M059J (cell line): ENCODE measurements around the gene PSMD2. TPM values are rescaled to one million over a fixed set of nuclear protein-coding genes. Genes with fewer than 3 reads are reported as not detected.
"Not testable (repeated sequence)": the region's sequence is repeated elsewhere in the genome, so short reads cannot be mapped to it uniquely, and the experiment has no call there.

Experiments
- DNase-seq: peaks from one replicate; pipeline ENCODE4 v3.0.0-alpha.2; 2012; ENCODE audit warnings: low read depth
- total RNA-seq: library from RNA; depleted of rRNA; stranded (reverse); fragments of >200 nt; shearing (Covaris generic); gene quantifications from 2 replicates; pipeline ENCODE4 v1.2.3, GENCODE V29; 2014

PSMD2 gene
- total RNA-seq, 1 experiment from 2014 or later = 1,026 TPM

DNA sequence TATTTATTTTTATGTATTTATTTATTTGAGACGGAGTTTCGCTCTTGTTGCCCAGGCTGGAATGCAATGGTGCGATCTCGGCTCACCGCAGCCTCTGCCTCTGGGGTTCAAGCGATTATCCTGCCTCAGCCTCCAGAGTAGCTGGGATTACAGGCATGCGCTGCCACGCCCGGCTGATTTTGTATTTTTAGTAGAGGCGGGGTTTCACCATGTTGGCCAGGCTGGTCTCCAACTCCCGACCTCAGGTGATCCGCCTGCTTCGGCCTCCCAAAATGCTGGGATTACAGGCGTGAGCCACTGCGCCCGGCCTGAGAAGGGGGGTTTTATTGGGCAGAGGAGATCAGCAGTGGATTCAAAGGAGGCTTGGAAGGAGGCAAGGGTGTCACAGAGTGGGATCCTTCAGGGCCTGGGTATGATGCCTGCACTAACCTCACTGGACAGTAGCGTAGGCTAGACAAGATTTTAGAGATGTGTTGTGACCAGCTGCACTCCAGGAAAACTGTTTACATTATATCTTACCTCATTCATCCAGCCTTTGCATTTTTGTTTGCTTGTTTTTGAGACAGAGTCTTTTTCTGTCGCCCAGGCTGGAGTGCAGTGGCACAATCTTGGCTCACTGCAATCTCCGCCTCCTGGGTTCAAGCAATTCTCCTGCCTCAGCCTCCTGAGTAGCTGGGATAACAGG lies 40.6 kb downstream of the PSMD2 start:
- not testable (repeated sequence) for DNase-seq

DNA sequence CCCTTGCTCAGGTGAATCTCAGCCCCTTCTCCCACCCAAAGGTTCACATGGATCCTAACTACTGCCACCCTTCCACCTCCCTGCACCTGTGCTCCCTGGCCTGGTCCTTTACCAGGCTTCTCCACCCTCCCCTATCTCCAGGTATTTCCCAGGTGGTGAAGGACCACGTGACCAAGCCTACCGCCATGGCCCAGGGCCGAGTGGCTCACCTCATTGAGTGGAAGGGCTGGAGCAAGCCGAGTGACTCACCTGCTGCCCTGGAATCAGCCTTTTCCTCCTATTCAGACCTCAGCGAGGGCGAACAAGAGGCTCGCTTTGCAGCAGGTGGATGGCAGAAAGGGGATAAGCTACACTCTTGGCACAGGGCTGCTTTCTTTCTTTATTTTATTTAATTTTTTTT lies 42.9 kb downstream of the PSMD2 start:
- DNase-seq = no peak

DNA sequence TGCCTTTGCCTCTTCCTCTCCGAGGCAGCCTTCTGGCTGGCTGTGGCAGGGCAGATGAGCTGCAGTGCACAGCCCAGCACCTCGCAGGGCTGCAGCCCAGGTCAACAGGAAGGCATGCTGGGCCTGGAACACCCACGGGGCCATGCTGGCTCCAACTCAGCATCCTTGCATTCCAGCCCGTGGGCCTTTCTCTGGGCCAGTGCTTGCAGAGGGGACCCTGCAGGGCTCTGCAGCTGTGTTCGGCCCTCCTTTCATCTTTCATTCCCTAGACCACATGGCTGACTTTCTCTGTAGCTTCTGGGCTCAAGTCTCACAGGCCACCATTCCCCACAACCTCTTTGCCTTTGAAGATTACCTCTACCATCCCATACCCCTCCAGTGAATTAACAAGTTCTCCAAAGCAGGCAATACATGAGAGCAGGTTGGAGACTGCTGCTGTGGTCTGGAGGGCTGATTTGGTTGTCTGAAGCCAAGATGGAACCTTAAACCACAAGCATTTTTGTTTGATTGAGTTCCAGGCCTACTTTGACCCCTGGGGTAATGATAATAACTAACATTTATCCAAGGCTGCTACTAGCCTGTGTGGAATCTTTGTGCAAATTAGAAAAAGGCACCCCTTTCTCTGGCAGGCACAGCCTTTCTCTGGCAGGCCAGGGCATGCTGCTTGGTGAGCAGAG lies 44.3 kb downstream of the PSMD2 start:
- DNase-seq = peak; percentile 41

DNA sequence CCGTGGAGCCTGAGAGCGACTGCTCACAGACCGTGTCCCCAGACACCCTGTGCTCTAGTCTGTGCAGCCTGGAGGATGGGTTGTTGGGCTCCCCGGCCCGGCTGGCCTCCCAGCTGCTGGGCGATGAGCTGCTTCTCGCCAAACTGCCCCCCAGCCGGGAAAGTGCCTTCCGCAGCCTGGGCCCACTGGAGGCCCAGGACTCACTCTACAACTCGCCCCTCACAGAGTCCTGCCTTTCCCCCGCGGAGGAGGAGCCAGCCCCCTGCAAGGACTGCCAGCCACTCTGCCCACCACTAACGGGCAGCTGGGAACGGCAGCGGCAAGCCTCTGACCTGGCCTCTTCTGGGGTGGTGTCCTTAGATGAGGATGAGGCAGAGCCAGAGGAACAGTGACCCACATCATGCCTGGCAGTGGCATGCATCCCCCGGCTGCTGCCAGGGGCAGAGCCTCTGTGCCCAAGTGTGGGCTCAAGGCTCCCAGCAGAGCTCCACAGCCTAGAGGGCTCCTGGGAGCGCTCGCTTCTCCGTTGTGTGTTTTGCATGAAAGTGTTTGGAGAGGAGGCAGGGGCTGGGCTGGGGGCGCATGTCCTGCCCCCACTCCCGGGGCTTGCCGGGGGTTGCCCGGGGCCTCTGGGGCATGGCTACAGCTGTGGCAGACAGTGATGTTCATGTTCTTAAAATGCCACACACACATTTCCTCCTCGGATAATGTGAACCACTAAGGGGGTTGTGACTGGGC lies 45.7 kb downstream of the PSMD2 start:
- DNase-seq = no peak

- DNase-seq = peak; percentile 78
These were observed 46.5 kb downstream of the PSMD2 start for GRCh38 chr3:184345317-184346144.

GRCh38 chr3:184346480-184347190 lies 47.6 kb downstream of the PSMD2 start:
- DNase-seq = no peak

DNA sequence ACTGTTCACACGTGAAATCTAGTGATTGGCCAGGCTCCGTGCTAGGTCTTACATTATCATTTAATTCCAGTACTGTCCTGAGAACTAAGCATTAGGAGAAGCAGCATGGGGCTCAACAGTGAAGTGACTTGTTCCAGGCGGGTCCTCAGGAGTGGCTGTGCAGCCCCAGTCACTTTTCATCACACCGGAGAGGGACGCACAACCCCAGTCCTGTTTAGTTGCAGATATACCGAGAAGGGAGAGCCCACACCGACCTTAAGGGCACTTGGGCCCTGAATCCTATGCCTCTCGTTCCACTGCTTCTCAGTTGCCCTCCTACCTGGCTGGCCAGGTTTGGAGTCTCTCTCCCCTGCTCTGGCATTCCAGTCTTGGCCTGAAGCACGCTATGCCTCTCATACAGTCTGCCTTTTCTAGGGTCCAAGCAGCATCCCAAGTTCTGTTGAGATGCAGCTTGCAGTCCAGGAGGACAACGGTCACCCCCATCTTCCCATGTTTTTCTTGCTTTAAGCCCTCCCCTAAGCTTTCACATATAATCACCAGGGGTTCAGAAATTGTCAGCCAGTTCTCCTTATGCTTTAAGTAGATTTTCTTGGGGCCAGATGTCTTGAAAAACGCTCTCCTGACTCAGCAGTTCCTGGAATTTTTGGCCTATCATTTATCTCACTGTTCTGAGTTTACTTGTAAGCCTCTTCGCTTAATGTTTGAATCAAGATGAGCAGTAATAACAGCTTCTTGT lies 48.4 kb downstream of the PSMD2 start:
- DNase-seq = no peak

DNA sequence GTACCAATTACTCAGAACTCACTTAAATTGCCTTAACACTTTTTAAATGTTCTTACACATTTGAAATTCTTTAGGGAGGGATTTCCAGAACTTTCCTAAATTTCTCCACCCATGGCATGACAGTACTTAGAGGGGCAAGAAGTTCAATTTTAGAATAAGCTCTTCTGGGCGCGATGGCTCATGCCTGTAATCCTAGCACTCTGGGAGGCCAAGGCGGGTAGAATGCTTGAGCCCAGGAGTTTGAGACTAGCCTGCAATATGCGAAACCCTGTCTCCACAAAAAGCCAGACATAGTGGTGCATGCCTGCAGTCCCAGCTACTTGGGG lies 49.0 kb downstream of the PSMD2 start:
- no peak for DNase-seq

GRCh38 chr3:184349563-184350470 lies 50.8 kb downstream of the PSMD2 start:
- DNase-seq = no peak

GRCh38 chr3:184350618-184351017 lies 51.6 kb downstream of the PSMD2 start:
- DNase-seq = no peak

GRCh38 chr3:184351511-184352148 lies 52.6 kb downstream of the PSMD2 start:
- DNase-seq = no peak

DNA sequence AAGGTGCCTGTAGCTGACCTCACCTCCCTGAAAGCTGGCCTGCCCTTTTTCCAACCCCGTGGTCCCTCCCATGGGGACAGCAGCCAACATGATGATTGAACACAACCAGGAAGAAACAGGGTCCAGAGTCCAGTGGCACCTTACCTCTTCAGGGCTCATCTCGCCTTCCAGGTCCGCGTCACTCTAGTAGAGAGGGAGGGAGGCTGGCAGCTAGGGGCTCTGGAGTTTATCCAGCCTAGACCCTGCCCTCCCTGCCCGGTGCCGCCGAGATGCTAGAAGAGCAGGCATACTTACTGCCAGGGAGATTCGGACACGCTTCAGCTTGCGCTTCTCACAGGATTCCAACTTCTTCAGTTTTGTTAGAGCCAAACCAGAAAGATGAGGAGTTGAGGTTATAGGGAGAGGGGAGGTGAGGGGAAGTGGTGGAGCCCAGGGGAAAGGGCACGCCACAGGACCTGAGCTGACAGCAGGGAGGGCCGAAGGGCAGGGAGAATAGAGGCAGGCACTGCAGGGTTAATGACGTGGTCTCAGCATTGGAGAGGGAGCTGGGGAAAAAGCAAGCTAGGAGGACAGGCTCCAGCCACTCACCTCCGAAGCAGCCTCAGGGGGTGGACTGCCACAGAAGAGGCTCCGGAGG lies 53.2 kb downstream of the PSMD2 start:
- no peak for DNase-seq

GRCh38 chr3:184352897-184353545 lies 54.0 kb downstream of the PSMD2 start:
- DNase-seq = no peak

GRCh38 chr3:184353546-184353941 lies 54.5 kb downstream of the PSMD2 start:
- DNase-seq = no peak

- DNase-seq = no peak
These were observed 55.2 kb downstream of the PSMD2 start for GRCh38 chr3:184354121-184354728.

DNA sequence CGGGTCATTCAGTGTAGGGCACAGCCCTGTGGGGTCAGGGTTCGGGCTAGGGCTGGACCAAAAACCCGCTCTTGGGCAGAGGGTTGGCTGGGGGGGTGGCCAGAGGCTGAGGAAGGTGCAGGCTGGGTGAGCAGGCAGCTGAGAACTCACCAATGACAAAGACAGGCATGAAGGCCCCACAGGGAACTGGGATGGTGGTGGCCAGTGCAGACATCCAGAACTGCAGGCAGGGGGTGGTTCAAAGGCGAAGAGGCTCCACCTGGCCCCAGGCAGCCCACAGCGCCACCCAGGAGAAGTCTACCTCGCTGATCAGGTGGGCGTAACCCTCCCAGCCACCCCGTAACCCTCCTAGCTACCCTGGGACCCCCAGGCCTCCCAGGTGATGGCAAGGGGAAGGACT lies 55.7 kb downstream of the PSMD2 start:
- no peak for DNase-seq

DNA sequence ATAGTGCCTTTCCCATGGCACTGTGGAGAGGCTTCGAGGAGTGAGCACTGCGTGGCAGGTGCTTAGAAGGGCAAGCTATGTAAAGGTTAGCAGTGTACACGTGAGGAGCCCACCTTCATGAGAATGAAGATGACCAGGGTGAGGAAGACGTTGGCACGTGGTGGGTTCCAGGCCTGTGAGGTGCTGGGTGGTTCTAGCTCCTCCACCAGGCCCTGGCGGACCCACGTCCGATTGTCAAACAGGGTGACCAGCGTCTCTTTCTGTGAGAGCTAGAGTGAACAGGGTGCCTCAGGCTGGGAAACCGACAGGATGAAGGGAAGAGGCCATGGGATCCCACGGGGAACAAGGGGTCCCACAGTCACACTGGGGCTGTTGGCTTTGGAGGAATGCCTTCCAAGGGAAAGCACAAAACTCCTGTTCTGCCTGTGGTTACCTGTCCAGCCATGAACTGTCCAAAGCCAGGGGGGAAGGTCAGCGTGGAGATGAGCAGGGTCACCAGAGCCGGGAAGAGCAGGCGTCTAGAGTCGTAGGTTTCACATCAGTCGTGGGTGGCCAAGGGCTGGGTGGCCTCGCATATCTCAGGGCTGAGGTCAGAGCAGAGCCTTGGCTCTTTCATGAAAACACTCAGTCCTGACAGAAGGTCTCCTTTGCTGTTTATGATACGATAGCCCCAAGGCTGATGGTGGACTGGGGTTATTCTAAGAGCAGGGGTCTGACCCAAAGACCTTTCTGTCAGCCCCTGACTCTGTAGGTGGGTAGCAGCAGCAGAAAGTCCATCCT lies 56.4 kb downstream of the PSMD2 start:
- DNase-seq = no peak
